NCI-H2029 (cell line): ENCODE data around the gene PRIMPOL.

Source experiments
- DNase-seq: peaks from one replicate; lab custom pipeline; 2025; lab: John Stamatoyannopoulos, UW

The PRIMPOL gene

GRCh38 chr4:184668096-184668495 is 18.6 kb downstream of the PRIMPOL start:
- no peak for DNase-seq

- no peak for DNase-seq
These were observed 19.1 kb downstream of the PRIMPOL start for GRCh38 chr4:184668511-184669114.

- DNase-seq: no peak
These were observed 19.7 kb downstream of the PRIMPOL start for GRCh38 chr4:184669251-184669650.

GRCh38 chr4:184671101-184671500 is 21.6 kb downstream of the PRIMPOL start:
- DNase-seq: no peak

GRCh38 chr4:184672741-184673140 is 23.2 kb downstream of the PRIMPOL start:
- no peak for DNase-seq

GRCh38 chr4:184674011-184674410 is 24.5 kb downstream of the PRIMPOL start:
- no peak for DNase-seq

GRCh38 chr4:184675018-184675417 is 25.5 kb downstream of the PRIMPOL start:
- DNase-seq: no peak

GRCh38 chr4:184675821-184676492 is 26.4 kb downstream of the PRIMPOL start:
- no peak for DNase-seq

- no peak for DNase-seq
These were observed 31.2 kb downstream of the PRIMPOL start for GRCh38 chr4:184680698-184681097.

GRCh38 chr4:184681916-184682315 is 32.4 kb downstream of the PRIMPOL start:
- DNase-seq: no peak

- no peak for DNase-seq
These were observed 35.1 kb downstream of the PRIMPOL start for GRCh38 chr4:184684491-184685189.

- no peak for DNase-seq
These were observed 38.5 kb downstream of the PRIMPOL start for GRCh38 chr4:184688005-184688404.

- no peak for DNase-seq
These were observed 38.9 kb downstream of the PRIMPOL start for GRCh38 chr4:184688447-184688846.

GRCh38 chr4:184689681-184690080 is 40.1 kb downstream of the PRIMPOL start:
- DNase-seq: no peak

GRCh38 chr4:184693056-184693455 is 43.5 kb downstream of the PRIMPOL start:
- no peak for DNase-seq

GRCh38 chr4:184694412-184694956 is 44.9 kb downstream of the PRIMPOL start:
- no peak for DNase-seq

GRCh38 chr4:184695178-184695896 is 45.8 kb downstream of the PRIMPOL start:
- no peak for DNase-seq

- DNase-seq: no peak
These were observed 48.4 kb downstream of the PRIMPOL start for GRCh38 chr4:184697956-184698355.

GRCh38 chr4:184699941-184700340 is 50.4 kb downstream of the PRIMPOL start:
- no peak for DNase-seq

GRCh38 chr4:184702114-184702513 is 52.6 kb downstream of the PRIMPOL start:
- DNase-seq: no peak

GRCh38 chr4:184705692-184706091 is 56.2 kb downstream of the PRIMPOL start:
- DNase-seq: no peak

GRCh38 chr4:184706453-184706852 is 56.9 kb downstream of the PRIMPOL start:
- DNase-seq: no peak
